ENCODE measurements around the gene KNG1. TPM values are rescaled to one million over a fixed set of nuclear protein-coding genes. Genes with fewer than 3 reads are reported as not detected.

Gene KNG1
- total and polyA plus RNA-seq, 8 donors, result 0.09 to 0.51 (median 0.14) TPM; not detected in 5

- FAIRE-seq (no peak), ATAC-seq (peak; percentile 26 to 63 (median 35))
- peaks cover 9 to 48% (median 30%) of the 10 kb centered on the region in 3 donors for H3K36me3 ChIP-seq
Measured at GRCh38 chr3:186790261-186790981, 73.3 kb downstream of the KNG1 start.

More at GRCh38 chr3:186790261-186790981, 73.3 kb downstream of the KNG1 start:
- intact Hi-C loops (cut with DNase I), result no loop called here
- no peak for DNase-seq
- H3K4me1 ChIP-seq, result peaks cover 27 to 28% (median 28%) of the 10 kb centered on the region in 3 donors
- H3K27ac ChIP-seq, result peak overlapping the region in 1 of 4 donors; percentile 0
- WGBS, 2 donors, result 50 to 55% methylated on average over 8 of the region's 8 CpGs
- H3K4me3 ChIP-seq, result no peak overlapping the region
- no peak for TF ChIP-seq CTCF (IDR thresholded peaks at IDR 0.05)
- no peaks in the 10 kb centered on the region for H3K27me3 ChIP-seq
- H3K9me3 ChIP-seq, result no peaks in the 10 kb centered on the region

Small RNA genes lying within 50 kb of the gene (microRNA-seq; reads per million reads assigned to microRNA genes)
- gene MIR1248, result 9.1 to 14.7 reads per million in 2 donors

Other genes with a start within 250 kb of the KNG1 start
- 1 to 10 TPM; 1.2 to 3.0 (median 1.8) TPM for gene CRYGS, start 173.0 kb upstream of the KNG1 start, total RNA-seq
- gene CRYGS, start 173.0 kb upstream of the KNG1 start, polyA plus RNA-seq, result 10 to 100 TPM; 11.0 to 16.6 TPM
- 1 to 10 TPM; 3.8 to 7.4 (median 5.5) TPM for gene TBCCD1, start 150.0 kb upstream of the KNG1 start, total RNA-seq
- gene TBCCD1, start 150.0 kb upstream of the KNG1 start, polyA plus RNA-seq, result 1 to 10 TPM; 2.6 to 4.2 TPM
- 10 to 100 TPM; 21.9 to 33.2 (median 30.2) TPM for gene DNAJB11, start 146.6 kb upstream of the KNG1 start, total RNA-seq
- 10 to 100 TPM; 37.1 to 52.6 TPM for gene DNAJB11, start 146.6 kb upstream of the KNG1 start, polyA plus RNA-seq
- gene AHSG, start 104.3 kb upstream of the KNG1 start, total RNA-seq, result 1 to 10 TPM in 1 of 6 donors, under 1 TPM in 2, not detected in 3; 0.12 to 1.8 (median 0.19) TPM
- under 1 TPM in 1 of 2 donors, not detected in 1; 0.30 TPM for gene AHSG, start 104.3 kb upstream of the KNG1 start, polyA plus RNA-seq
- gene FETUB, start 77.0 kb upstream of the KNG1 start, total RNA-seq, result not detected
- gene FETUB, start 77.0 kb upstream of the KNG1 start, polyA plus RNA-seq, result not detected
- under 1 TPM in 1 of 6 donors, not detected in 5; 0.16 TPM for gene HRG, start 51.3 kb upstream of the KNG1 start, total RNA-seq
- gene HRG, start 51.3 kb upstream of the KNG1 start, polyA plus RNA-seq, result not detected
- gene EIF4A2, start 66.2 kb downstream of the KNG1 start, total RNA-seq, result 100 to 1,000 TPM; 209 to 308 (median 242) TPM
- gene EIF4A2, start 66.2 kb downstream of the KNG1 start, polyA plus RNA-seq, result 100 to 1,000 TPM; 276 to 402 TPM
- 10 to 100 TPM in 1 of 6 donors, 1 to 10 TPM in 5; 5.1 to 11.5 (median 8.0) TPM for gene RFC4, start 89.1 kb downstream of the KNG1 start, total RNA-seq
- gene RFC4, start 89.1 kb downstream of the KNG1 start, polyA plus RNA-seq, result 10 to 100 TPM in 1 of 2 donors, 1 to 10 TPM in 1; 7.0 to 10.9 TPM
- 10 to 100 TPM in 1 of 6 donors, 1 to 10 TPM in 2, under 1 TPM in 3; 0.03 to 15.1 (median 0.72) TPM for gene ADIPOQ, start 125.4 kb downstream of the KNG1 start, total RNA-seq
- gene ADIPOQ, start 125.4 kb downstream of the KNG1 start, polyA plus RNA-seq, result 1 to 10 TPM in 1 of 2 donors, under 1 TPM in 1; 0.28 to 3.8 TPM
- 10 to 100 TPM in 3 of 6 donors, 1 to 10 TPM in 3; 5.9 to 36.6 (median 9.3) TPM for gene ST6GAL1, start 213.2 kb downstream of the KNG1 start, total RNA-seq
- gene ST6GAL1, start 213.2 kb downstream of the KNG1 start, polyA plus RNA-seq, result 1 to 10 TPM; 4.8 to 9.1 TPM